ENCODE results near the gene CD247. TPM values are rescaled to one million over a fixed set of nuclear protein-coding genes. Genes with fewer than 3 reads are reported as not detected.

Gene CD247
- polyA plus RNA-seq, 2 of the 4 experiments (the other 2 are of a cell fraction) = 0.10 to 0.27 TPM

- POLR2A ChIA-PET = no interaction called here
- DNase-seq (ENCODE audit: low read depth in 1 of 2, low spot score in 1 of 2) (no peak), ATAC-seq (no peak), FAIRE-seq (no peak)
- CTCF ChIA-PET = interaction anchor here (1.1 to 2.0 kb wide), 3 partner anchors 11 to 141 kb away, joined by 3 to 6 read pairs (median 4); no protein-coding TSS in a partner anchor
- peaks cover 6% of the 10 kb centered on the region; the same call in 1 of the 3 replicates for H3K4me1 ChIP-seq
- no peaks in the 10 kb centered on the region for H3K9me3 ChIP-seq
- 91% methylated on average over 1 of the region's 1 CpG for WGBS (ENCODE audit: missing lambda C conversion rate)
- H3K4me2 ChIP-seq = no peak overlapping the region
- H3K4me3 ChIP-seq = no peak overlapping the region
- no peak overlapping the region for H3K27ac ChIP-seq
- no peak for TF ChIP-seq NR3C1 (IDR thresholded peaks at IDR 0.05)
- TF ChIP-seq FOSL2 (IDR thresholded peaks at IDR 0.05) = no peak
- no peak for TF ChIP-seq FOSL2 (CRISPR knock-in tag; IDR thresholded peaks at IDR 0.05)
- TF ChIP-seq MYC (IDR thresholded peaks at IDR 0.05; ENCODE audit: borderline replicate concordance, low read length) = no peak
- no peak for TF ChIP-seq ZNF302 (CRISPR knock-in tag; IDR thresholded peaks at IDR 0.05)
- TF ChIP-seq CBX8 (IDR thresholded peaks at IDR 0.05) = no peak
- TF ChIP-seq SMC3 (IDR thresholded peaks at IDR 0.05) = no peak
Observed at GRCh38 chr1:167408355-167408754, 110.0 kb downstream of the CD247 start.

GRCh38 chr1:167404908-167405307 lies 113.4 kb downstream of the CD247 start:
- no peak for FAIRE-seq
- 52% methylated on average over 3 of the region's 3 CpGs for WGBS (ENCODE audit: missing lambda C conversion rate)
- ChIA-PET POLR2A (no interaction called here), CTCF (interaction anchor here (5.9 kb wide), 1 partner anchor 128 kb away, joined by 42 read pairs; no protein-coding TSS in a partner anchor)
- H3K9me3 ChIP-seq = no peaks in the 10 kb centered on the region
- DNase-seq (ENCODE audit: low read depth in 1 of 2, low spot score in 1 of 2) = no peak
- TF ChIP-seq HDAC2 (IDR thresholded peaks at IDR 0.05) = no peak
- TF ChIP-seq FOXS1 (CRISPR knock-in tag; IDR thresholded peaks at IDR 0.05) = no peak
- TF ChIP-seq FOSB (CRISPR knock-in tag; IDR thresholded peaks at IDR 0.05) = no peak
- TF ChIP-seq HEYL (CRISPR knock-in tag; IDR thresholded peaks at IDR 0.05) = no peak
- TF ChIP-seq HOXB13 (CRISPR knock-in tag; IDR thresholded peaks at IDR 0.05; ENCODE audit: low read depth) = no peak
- no peak for TF ChIP-seq EP300 (IDR thresholded peaks at IDR 0.05)
- TF ChIP-seq SREBF2 (IDR thresholded peaks at IDR 0.05) = no peak
- no peak overlapping the region for H3K4me3 ChIP-seq
- H3K4me1 ChIP-seq = peaks cover 6% of the 10 kb centered on the region; the same call in 1 of the 3 replicates
- H3K27ac ChIP-seq = no peak overlapping the region
- H3K4me2 ChIP-seq = no peak overlapping the region
- no peak for ATAC-seq

GRCh38 chr1:167404161-167404888 lies 114.0 kb downstream of the CD247 start:
- CTCF ChIA-PET = interaction anchor here (5.9 kb wide), 1 partner anchor 129 kb away, joined by 42 read pairs; no protein-coding TSS in a partner anchor
- POLR2A ChIA-PET = no interaction called here
- 85% methylated on average over 4 of the region's 4 CpGs for WGBS (ENCODE audit: missing lambda C conversion rate)

GRCh38 chr1:167401260-167401873 lies 117.0 kb downstream of the CD247 start:
- 28% methylated on average over 8 of the region's 8 CpGs for WGBS (ENCODE audit: missing lambda C conversion rate)

More at GRCh38 chr1:167404161-167404888, 114.0 kb downstream of the CD247 start:
- Histone ChIP-seq H3K27ac (no peak overlapping the region), H3K9me3 (no peaks in the 10 kb centered on the region), H3K4me3 (no peak overlapping the region), H3K4me2 (no peak overlapping the region), H3K4me1 (peaks cover 6% of the 10 kb centered on the region; the same call in 1 of the 3 replicates)
- TF ChIP-seq RCOR1 (IDR thresholded peaks at IDR 0.05; ENCODE audit: low read depth, low read length) (no peak), HDAC2 (IDR thresholded peaks at IDR 0.05) (no peak), JUNB (IDR thresholded peaks at IDR 0.05) (no peak), RARB (CRISPR knock-in tag; IDR thresholded peaks at IDR 0.05) (no peak), ZFP36 (IDR thresholded peaks at IDR 0.05; ENCODE audit: borderline replicate concordance, partially characterized antibody) (no peak), MYC (IDR thresholded peaks at IDR 0.05; ENCODE audit: borderline replicate concordance, low read length) (no peak)
- DNase-seq (ENCODE audit: low read depth in 1 of 2, low spot score in 1 of 2) (no peak), ATAC-seq (no peak), FAIRE-seq (no peak)

More at GRCh38 chr1:167401260-167401873, 117.0 kb downstream of the CD247 start:
- ATAC-seq (peak; percentile 96 to 98), DNase-seq (ENCODE audit: low read depth in 1 of 2, low spot score in 1 of 2) (peak; percentile 51 to 74), FAIRE-seq (peak; percentile 54)
- H3K4me2 ChIP-seq = no peak overlapping the region
- H3K9me3 ChIP-seq = no peaks in the 10 kb centered on the region
- CTCF ChIA-PET = interaction anchor here (0.6 to 5.9 kb wide), 33 partner anchors 9 to 338 kb away, joined by 3 to 42 read pairs (median 4); no protein-coding TSS in a partner anchor
- no peak overlapping the region for H3K4me3 ChIP-seq
- no peak overlapping the region for H3K27ac ChIP-seq
- POLR2A ChIA-PET = no interaction called here
- TF ChIP-seq CTCF (IDR thresholded peaks at IDR 0.05) (peak; percentile 81), SMC3 (IDR thresholded peaks at IDR 0.05) (peak; percentile 71), RAD21 (conservative IDR thresholded peaks at IDR 0.05 in 1 of 2, IDR thresholded peaks at IDR 0.05 in 1 of 2) (peak; percentile 67 to 75), ZNF302 (CRISPR knock-in tag; IDR thresholded peaks at IDR 0.05) (no peak), NPAS2 (CRISPR knock-in tag; IDR thresholded peaks at IDR 0.05; ENCODE audit: borderline replicate concordance) (no peak)
- peaks cover 6% of the 10 kb centered on the region; the same call in 1 of the 3 replicates for H3K4me1 ChIP-seq
